Breast epithelium (tissue), 3 donors: ENCODE measurements around the gene SYNGR4.

Experiments
- POLR2A ChIP-seq: fragments of 450-650 bp; IDR thresholded peaks from one replicate; pipeline ENCODE4 v1.6.1; 2016; ENCODE audit warnings: antibody characterized with exemption, mild to moderate bottlenecking, moderate library complexity
- TF ChIP-seq, protein P1 (sequence below), 3 donors: fragments of 450-650 bp; IDR thresholded peaks; one replicate each; pipeline ENCODE4 v1.5.1; 2016 to 2017; ENCODE audit warnings: antibody characterized with exemption in 3 of 3, mild to moderate bottlenecking in 3 of 3, moderate library complexity in 3 of 3

DNA sequence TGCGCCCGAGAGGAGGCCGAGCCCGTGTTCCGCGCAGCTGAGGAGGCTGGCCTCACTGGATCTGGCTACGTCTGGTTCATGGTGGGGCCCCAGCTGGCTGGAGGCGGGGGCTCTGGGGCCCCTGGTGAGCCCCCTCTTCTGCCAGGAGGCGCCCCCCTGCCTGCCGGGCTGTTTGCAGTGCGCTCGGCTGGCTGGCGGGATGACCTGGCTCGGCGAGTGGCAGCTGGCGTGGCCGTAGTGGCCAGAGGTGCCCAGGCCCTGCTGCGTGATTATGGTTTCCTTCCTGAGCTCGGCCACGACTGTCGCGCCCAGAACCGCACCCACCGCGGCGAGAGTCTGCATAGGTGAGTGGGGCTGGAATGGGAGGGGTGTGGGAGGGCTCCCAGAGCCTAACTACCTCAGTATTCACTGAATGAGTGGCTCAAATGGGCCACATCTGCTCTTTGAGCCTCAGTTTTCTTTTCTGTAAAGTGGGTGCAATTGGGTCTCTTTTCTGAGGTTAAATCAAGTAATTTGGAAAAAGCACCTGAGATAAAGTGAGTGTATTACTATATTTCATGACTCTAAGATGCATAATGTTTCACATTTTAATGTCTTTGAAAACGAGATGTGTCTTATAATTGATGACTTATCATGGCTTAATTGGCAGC, 41.0 kb downstream of the SYNGR4 start:
- TF ChIP-seq POLR2A = no peak
- TF ChIP-seq, protein P1, sequence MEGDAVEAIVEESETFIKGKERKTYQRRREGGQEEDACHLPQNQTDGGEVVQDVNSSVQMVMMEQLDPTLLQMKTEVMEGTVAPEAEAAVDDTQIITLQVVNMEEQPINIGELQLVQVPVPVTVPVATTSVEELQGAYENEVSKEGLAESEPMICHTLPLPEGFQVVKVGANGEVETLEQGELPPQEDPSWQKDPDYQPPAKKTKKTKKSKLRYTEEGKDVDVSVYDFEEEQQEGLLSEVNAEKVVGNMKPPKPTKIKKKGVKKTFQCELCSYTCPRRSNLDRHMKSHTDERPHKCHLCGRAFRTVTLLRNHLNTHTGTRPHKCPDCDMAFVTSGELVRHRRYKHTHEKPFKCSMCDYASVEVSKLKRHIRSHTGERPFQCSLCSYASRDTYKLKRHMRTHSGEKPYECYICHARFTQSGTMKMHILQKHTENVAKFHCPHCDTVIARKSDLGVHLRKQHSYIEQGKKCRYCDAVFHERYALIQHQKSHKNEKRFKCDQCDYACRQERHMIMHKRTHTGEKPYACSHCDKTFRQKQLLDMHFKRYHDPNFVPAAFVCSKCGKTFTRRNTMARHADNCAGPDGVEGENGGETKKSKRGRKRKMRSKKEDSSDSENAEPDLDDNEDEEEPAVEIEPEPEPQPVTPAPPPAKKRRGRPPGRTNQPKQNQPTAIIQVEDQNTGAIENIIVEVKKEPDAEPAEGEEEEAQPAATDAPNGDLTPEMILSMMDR (IDR thresholded peaks at IDR 0.05) = no peak
